Activated CD4-positive, alpha-beta T cell treated with anti-CD3 and anti-CD28 coated beads, Interleukin-2, amount 10 ng/mL, durations not matched to agents 24 days and 14 days (primary cell): ENCODE results near the gene TF. TPM values are rescaled to one million over a fixed set of nuclear protein-coding genes. Genes with fewer than 3 reads are reported as not detected.

Source experiments
- DNase-seq: peaks from one replicate; pipeline ENCODE4 v3.0.0; 2022
- H3K27ac Mint-ChIP-seq: one replicate; pipeline ENCODE4 v1.8.0; 2022; ENCODE audit warnings: mild to moderate bottlenecking, mixed read lengths
- H3K27me3 Mint-ChIP-seq: one replicate; pipeline ENCODE4 v1.8.0; 2022; ENCODE audit warnings: mixed read lengths
- H3K36me3 Mint-ChIP-seq: one replicate; pipeline ENCODE4 v1.8.0; 2022; ENCODE audit warnings: low read depth, mild to moderate bottlenecking, mixed read lengths
- H3K4me1 Mint-ChIP-seq: one replicate; pipeline ENCODE4 v1.8.0; 2021; ENCODE audit warnings: mixed read lengths
- H3K4me3 Mint-ChIP-seq: one replicate; pipeline ENCODE4 v1.8.0; 2022; ENCODE audit warnings: mild to moderate bottlenecking, moderate library complexity, mixed read lengths
- H3K9me3 Mint-ChIP-seq: one replicate; pipeline ENCODE4 v1.8.0; 2021; ENCODE audit warnings: mixed read lengths
- intact Hi-C: fragments of 100-400 bp; cut with micrococcal nuclease; formaldehyde crosslinking; loops from one replicate; pipeline ENCODE4 v1.15.1; 2023
- total RNA-seq: library from RNA; stranded (reverse); gene quantifications from 2 replicates; pipeline ENCODE4 v1.2.3, GENCODE V29; 2022

Gene TF
- total RNA-seq, 1 donor from 2014 or later: 0.26 TPM

DNA sequence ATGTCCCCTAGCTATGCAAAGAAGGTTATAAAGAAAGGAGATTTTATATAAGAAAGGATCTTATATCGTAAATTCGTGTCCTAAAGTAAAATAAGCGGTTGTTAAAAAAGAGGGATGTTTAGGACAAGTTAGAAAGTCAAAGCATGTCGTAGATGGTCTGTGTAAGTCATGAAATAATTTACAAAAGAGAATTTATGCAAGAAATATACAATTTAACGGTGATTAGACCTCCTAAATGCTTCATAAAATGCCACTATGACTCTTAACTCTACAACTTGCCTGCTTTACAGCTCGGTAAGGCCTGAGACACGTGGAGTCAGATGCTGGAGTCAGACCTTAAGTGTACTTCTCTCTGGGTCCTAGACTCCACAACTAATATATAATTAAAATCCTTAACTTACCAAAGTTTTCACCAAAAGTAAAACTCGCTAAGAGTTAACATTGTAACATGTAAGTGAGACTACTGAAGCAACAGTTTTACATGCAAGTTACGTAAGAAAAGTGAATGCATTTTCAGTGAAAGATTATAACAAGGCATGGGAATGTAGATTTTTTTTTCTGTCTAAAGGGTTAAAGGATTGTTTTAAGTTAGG, 46.1 kb downstream of the TF start:
- Mint-ChIP-seq H3K36me3 (no peaks in the 10 kb centered on the region), H3K27ac (no peak overlapping the region), H3K4me1 (no peaks in the 10 kb centered on the region), H3K9me3 (peaks cover 12% of the 10 kb centered on the region), H3K27me3 (peaks cover 13% of the 10 kb centered on the region), H3K4me3 (no peak overlapping the region)
- intact Hi-C loops: no loop called here
- DNase-seq: no peak

- peaks cover 12% of the 10 kb centered on the region for H3K9me3 Mint-ChIP-seq
- H3K4me1 Mint-ChIP-seq: no peaks in the 10 kb centered on the region
- no peak for DNase-seq
- H3K27me3 Mint-ChIP-seq: peaks cover 39% of the 10 kb centered on the region
- H3K36me3 Mint-ChIP-seq: no peaks in the 10 kb centered on the region
- intact Hi-C loops: no loop called here
- H3K4me3 Mint-ChIP-seq: no peak overlapping the region
- H3K27ac Mint-ChIP-seq: no peak overlapping the region
These were observed 51.4 kb downstream of the TF start for GRCh38 chr3:133797396-133798105.

- peaks cover under 1% of the 10 kb centered on the region for H3K4me1 Mint-ChIP-seq
- no peak for DNase-seq
- no peak overlapping the region for H3K4me3 Mint-ChIP-seq
- H3K36me3 Mint-ChIP-seq: no peaks in the 10 kb centered on the region
- H3K27ac Mint-ChIP-seq: no peak overlapping the region
- peaks cover 7% of the 10 kb centered on the region for H3K9me3 Mint-ChIP-seq
- peaks cover 43% of the 10 kb centered on the region for H3K27me3 Mint-ChIP-seq
- intact Hi-C loops: loop anchor here (10.0 kb wide), 1 partner anchor 325 kb away; no protein-coding TSS in a partner anchor
These were observed 53.8 kb downstream of the TF start for GRCh38 chr3:133799794-133800585.

DNA sequence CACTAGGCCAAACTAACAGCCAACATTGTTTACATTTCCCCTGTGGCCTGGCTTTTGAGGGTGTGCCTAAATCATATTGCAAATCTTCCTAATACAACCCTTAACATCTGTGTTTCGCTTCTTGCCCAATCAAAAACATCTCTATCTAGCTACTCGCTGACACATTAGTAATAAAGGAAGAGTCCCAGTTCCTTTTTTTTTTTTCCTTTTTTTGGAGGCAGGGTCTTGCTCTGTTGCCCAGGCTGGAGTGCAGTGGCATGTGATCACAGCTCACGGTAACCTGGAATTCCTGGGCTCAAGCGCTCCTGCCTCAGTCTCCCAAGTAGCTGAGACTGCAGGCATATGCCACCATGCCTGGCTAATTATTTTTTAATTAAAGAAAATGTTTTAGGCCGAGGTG, 57.3 kb downstream of the TF start:
- Mint-ChIP-seq H3K27me3 (peaks cover 26% of the 10 kb centered on the region), H3K4me1 (peaks cover 17% of the 10 kb centered on the region), H3K9me3 (no peaks in the 10 kb centered on the region), H3K4me3 (no peak overlapping the region), H3K27ac (no peak overlapping the region), H3K36me3 (peaks cover 23% of the 10 kb centered on the region)
- DNase-seq: no peak
- intact Hi-C loops: loop anchor here (10.0 kb wide), 1 partner anchor 329 kb away; no protein-coding TSS in a partner anchor

GRCh38 chr3:133804896-133805295, 58.7 kb downstream of the TF start:
- H3K4me3 Mint-ChIP-seq: peak overlapping the region; percentile 99

DNA sequence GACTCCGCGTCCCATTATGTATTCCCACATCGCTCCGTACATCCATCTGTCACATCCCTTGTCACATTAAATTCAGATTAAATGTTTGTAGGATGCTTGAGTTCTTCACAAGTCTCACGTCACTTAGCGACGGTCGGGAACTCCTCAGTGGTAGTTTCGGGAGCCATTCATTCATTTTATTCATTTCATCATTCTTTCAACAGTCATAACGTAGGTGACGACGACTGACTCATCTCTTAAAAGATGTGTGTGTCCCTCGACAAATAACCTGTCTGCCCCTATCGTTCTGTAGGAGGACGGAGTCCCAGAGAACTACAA, 59.1 kb downstream of the TF start:
- peaks cover 16% of the 10 kb centered on the region for H3K27me3 Mint-ChIP-seq
- H3K4me3 Mint-ChIP-seq: peak overlapping the region; percentile 99
- H3K4me1 Mint-ChIP-seq: peaks cover 17% of the 10 kb centered on the region
- no peak for DNase-seq
- peak overlapping the region; percentile 98 for H3K27ac Mint-ChIP-seq
- H3K9me3 Mint-ChIP-seq: no peaks in the 10 kb centered on the region
- peaks cover 36% of the 10 kb centered on the region for H3K36me3 Mint-ChIP-seq
- intact Hi-C loops: loop anchor here (1.0 to 10.0 kb wide), 9 partner anchors 143 to 1388 kb away; partner anchors contain the start of genes CDV3, CEP63, DNAJC13 and NPHP3

More at GRCh38 chr3:133804896-133805295, 58.7 kb downstream of the TF start:
- intact Hi-C loops: loop anchor here (1.0 to 10.0 kb wide), 9 partner anchors 143 to 1388 kb away; partner anchors contain the start of genes CDV3, CEP63, DNAJC13 and NPHP3
- DNase-seq: no peak
- Mint-ChIP-seq H3K27ac (peak overlapping the region; percentile 98), H3K27me3 (peaks cover 18% of the 10 kb centered on the region), H3K9me3 (no peaks in the 10 kb centered on the region), H3K36me3 (peaks cover 32% of the 10 kb centered on the region), H3K4me1 (peaks cover 17% of the 10 kb centered on the region)

- Mint-ChIP-seq H3K27ac (peak within 1 kb of the TSS; percentile 98), H3K4me1 (peaks cover 17% of the 10 kb centered on the region), H3K27me3 (peaks cover 15% of the 10 kb centered on the region), H3K9me3 (no peaks in the 10 kb centered on the region), H3K4me3 (peak within 1 kb of the TSS; percentile 99), H3K36me3 (peaks cover 40% of the 10 kb centered on the region)
- intact Hi-C loops: loop anchor here (1.0 to 10.0 kb wide), 9 partner anchors 144 to 1389 kb away; partner anchors contain the start of genes CDV3, CEP63, DNAJC13 and NPHP3
- DNase-seq: peak; percentile 98
These were observed 59.7 kb downstream of the TF start, which contains the start of gene SRPRB for GRCh38 chr3:133805702-133806475. Gene SRPRB, plus strand, starts transcription at chr3:133805815. Its CDS starts 34 bp downstream, at chr3:133805849.

DNA sequence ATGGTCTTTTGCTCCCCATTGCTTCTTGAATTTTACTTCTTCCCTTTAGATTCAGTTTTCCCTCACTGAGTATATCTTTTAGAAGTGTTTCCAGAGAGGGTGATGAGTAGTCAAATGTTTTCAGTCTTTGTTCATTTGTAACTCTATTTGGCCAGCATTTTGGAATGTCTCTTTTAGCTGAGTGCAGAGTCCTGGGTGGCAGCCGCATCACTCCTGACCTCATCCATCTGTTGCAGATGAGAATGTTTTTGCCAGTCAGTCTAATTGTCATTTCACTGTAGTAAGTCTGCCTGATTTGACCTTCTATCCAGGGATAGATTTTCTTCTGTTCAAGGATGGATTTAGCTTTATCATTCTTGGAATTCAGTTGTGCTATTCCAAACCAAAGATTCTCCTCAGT, 66.7 kb downstream of the TF start:
- Mint-ChIP-seq H3K4me3 (no peak overlapping the region), H3K27me3 (no peaks in the 10 kb centered on the region), H3K4me1 (peaks cover 5% of the 10 kb centered on the region), H3K9me3 (no peaks in the 10 kb centered on the region), H3K36me3 (peaks cover 62% of the 10 kb centered on the region), H3K27ac (no peak overlapping the region)
- no peak for DNase-seq
- intact Hi-C loops: no loop called here

GRCh38 chr3:133815386-133815785, 69.2 kb downstream of the TF start:
- Mint-ChIP-seq H3K9me3 (no peaks in the 10 kb centered on the region), H3K4me1 (peaks cover 3% of the 10 kb centered on the region), H3K36me3 (peaks cover 56% of the 10 kb centered on the region), H3K27ac (no peak overlapping the region), H3K4me3 (no peak overlapping the region), H3K27me3 (no peaks in the 10 kb centered on the region)
- no peak for DNase-seq
- intact Hi-C loops: no loop called here

DNA sequence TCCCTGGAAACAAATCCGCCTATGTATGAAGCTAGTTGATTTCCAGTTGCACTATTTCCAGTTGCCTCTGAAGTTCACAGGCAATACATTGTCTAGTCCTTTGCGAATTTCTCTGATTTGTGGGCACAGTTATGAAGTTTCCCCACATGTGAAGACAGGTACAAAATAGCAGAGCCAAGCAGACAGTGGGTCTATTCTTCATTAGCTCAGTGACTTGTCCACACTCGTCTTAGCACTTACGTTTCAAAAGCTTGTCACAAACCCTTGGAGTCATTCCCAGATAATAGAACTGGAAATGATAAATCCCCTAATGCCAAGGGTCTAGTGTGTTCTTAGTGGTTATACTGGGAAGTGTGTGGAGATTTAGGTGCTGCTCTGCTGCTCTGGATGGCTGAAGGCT, 73.9 kb downstream of the TF start:
- Mint-ChIP-seq H3K27me3 (no peaks in the 10 kb centered on the region), H3K27ac (no peak overlapping the region), H3K9me3 (no peaks in the 10 kb centered on the region), H3K36me3 (peaks cover 61% of the 10 kb centered on the region), H3K4me1 (no peaks in the 10 kb centered on the region), H3K4me3 (no peak overlapping the region)
- intact Hi-C loops: no loop called here
- no peak for DNase-seq

DNA sequence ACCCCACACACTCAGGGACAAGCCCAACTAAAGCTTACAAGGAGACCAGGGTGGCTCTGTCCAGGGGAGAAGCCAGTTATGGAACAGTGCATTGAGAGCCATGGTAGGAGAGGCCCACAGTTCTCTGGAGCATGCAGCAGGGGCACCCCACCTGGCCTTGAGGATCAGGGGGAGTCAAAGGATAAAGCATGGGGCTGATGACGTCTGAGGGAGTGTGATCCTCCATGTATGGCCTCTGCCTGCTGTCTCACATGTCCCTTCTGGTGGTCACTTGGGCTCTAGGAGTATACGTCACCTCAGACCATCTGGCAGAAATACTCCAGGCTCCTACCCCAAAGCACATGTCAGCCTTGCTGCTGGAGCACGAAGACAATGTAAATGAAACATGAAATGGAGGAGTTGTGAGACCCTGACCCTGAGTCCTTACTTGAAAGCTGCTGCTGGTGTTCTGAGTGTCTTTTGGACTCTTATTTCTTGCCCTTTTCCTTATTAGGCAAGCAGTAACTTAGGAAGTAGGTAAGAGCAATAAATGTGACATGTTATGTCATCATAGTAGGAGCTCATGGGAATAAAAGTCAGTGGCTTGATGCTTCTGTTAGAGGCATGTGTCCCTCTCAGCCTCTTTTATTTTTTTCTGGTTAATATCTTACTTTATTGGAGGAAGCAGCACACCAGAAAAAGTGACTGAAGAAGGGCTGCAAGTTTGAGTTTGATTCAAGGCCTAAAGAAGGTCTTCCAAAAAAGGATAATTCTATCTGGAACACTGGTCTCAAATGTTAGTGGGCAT, 74.9 kb downstream of the TF start:
- H3K36me3 Mint-ChIP-seq: peaks cover 62% of the 10 kb centered on the region
- no peak overlapping the region for H3K27ac Mint-ChIP-seq
- H3K4me1 Mint-ChIP-seq: no peaks in the 10 kb centered on the region
- H3K27me3 Mint-ChIP-seq: no peaks in the 10 kb centered on the region
- no peak for DNase-seq
- H3K9me3 Mint-ChIP-seq: no peaks in the 10 kb centered on the region
- H3K4me3 Mint-ChIP-seq: no peak overlapping the region
- intact Hi-C loops: no loop called here

GRCh38 chr3:133821767-133822638, 75.8 kb downstream of the TF start:
- H3K4me1 Mint-ChIP-seq: no peaks in the 10 kb centered on the region
- no peaks in the 10 kb centered on the region for H3K27me3 Mint-ChIP-seq
- no peak for DNase-seq
- H3K9me3 Mint-ChIP-seq: no peaks in the 10 kb centered on the region
- no peak overlapping the region for H3K27ac Mint-ChIP-seq
- peaks cover 64% of the 10 kb centered on the region for H3K36me3 Mint-ChIP-seq
- H3K4me3 Mint-ChIP-seq: no peak overlapping the region
- intact Hi-C loops: no loop called here
